ENCODE data around the gene SLC10A6. TPM values are rescaled to one million over a fixed set of nuclear protein-coding genes. Genes with fewer than 3 reads are reported as not detected.

Gene SLC10A6
- total RNA-seq, 1 donor from 2014 or later = not detected

- H3K27ac Mint-ChIP-seq = no peak overlapping the region
- no peak for TF ChIP-seq CTCF (IDR thresholded peaks at IDR 0.05)
- TF ChIP-seq EZH2phosphoT487 (IDR thresholded peaks at IDR 0.05) = no peak
- TF ChIP-seq EZH2 (IDR thresholded peaks at IDR 0.05) = no peak
These were observed 13.5 kb downstream of the SLC10A6 start for GRCh38 chr4:86835677-86836076.

DNA sequence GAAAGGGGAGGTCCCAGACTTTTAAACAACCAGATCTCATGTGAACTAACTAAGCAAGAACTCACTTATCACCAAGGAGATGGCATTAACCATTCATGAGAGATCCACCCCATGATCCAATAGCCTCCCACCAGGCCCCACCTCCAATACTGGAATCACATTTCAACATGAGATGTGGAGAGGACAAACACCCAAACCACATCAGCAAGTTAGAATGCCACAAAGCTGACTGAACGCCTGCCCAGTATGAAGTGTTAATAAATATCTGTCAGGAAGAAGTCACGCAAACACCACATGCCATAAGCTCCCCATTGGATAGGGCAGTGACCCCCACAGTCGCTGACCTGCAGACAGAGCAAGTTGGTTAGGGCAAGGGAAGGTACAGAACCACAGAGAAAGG, 14.3 kb downstream of the SLC10A6 start:
- no peaks in the 10 kb centered on the region for H3K9me3 ChIP-seq (ENCODE audit: low read depth)
- TF ChIP-seq EZH2phosphoT487 (IDR thresholded peaks at IDR 0.05) = no peak
- TF ChIP-seq CTCF (IDR thresholded peaks at IDR 0.05) = no peak
- TF ChIP-seq EZH2 (IDR thresholded peaks at IDR 0.05) = no peak
- H3K27me3 Mint-ChIP-seq (ENCODE audit: insufficient read depth, low read depth) = peaks cover 4% of the 10 kb centered on the region
- H3K4me1 Mint-ChIP-seq = peaks cover 12% of the 10 kb centered on the region
- H3K4me3 Mint-ChIP-seq = no peak overlapping the region
- no peak for DNase-seq (ENCODE audit: low spot score)
- no peak overlapping the region for H3K9ac ChIP-seq
- no peak overlapping the region for H3K27ac Mint-ChIP-seq
- H3K27ac ChIP-seq = no peak overlapping the region
- H3K9me3 Mint-ChIP-seq = no peaks in the 10 kb centered on the region
- no peaks in the 10 kb centered on the region for H3K36me3 ChIP-seq
- no peak overlapping the region for H3K4me3 ChIP-seq
- H3K79me2 ChIP-seq (ENCODE audit: low read depth) = no peaks in the 10 kb centered on the region
- H3K4me1 ChIP-seq = no peaks in the 10 kb centered on the region
- H2AFZ ChIP-seq (replicated peaks) = no peak overlapping the region
- H3K4me2 ChIP-seq = no peak overlapping the region
- no peaks in the 10 kb centered on the region for H3K36me3 Mint-ChIP-seq
- H3F3A ChIP-seq (ENCODE audit: low read depth) = no peaks in the 10 kb centered on the region
- H4K20me1 ChIP-seq (ENCODE audit: low read depth) = no peaks in the 10 kb centered on the region
- H3K27me3 ChIP-seq = no peaks in the 10 kb centered on the region

More at GRCh38 chr4:86835677-86836076, 13.5 kb downstream of the SLC10A6 start:
- H3K36me3 Mint-ChIP-seq = no peaks in the 10 kb centered on the region
- no peak for DNase-seq (ENCODE audit: low spot score)
- H3K4me3 Mint-ChIP-seq = no peak overlapping the region
- Histone ChIP-seq H3K79me2 (ENCODE audit: low read depth) (no peaks in the 10 kb centered on the region), H3K27me3 (no peaks in the 10 kb centered on the region), H3K4me1 (no peaks in the 10 kb centered on the region), H3K36me3 (no peaks in the 10 kb centered on the region), H3K4me3 (no peak overlapping the region), H3K9ac (no peak overlapping the region), H4K20me1 (ENCODE audit: low read depth) (no peaks in the 10 kb centered on the region), H3K4me2 (no peak overlapping the region), H3K9me3 (ENCODE audit: low read depth) (no peaks in the 10 kb centered on the region), H3K27ac (no peak overlapping the region), H3F3A (ENCODE audit: low read depth) (no peaks in the 10 kb centered on the region), H2AFZ (replicated peaks) (no peak overlapping the region)
- peaks cover 4% of the 10 kb centered on the region for H3K27me3 Mint-ChIP-seq (ENCODE audit: insufficient read depth, low read depth)
- peaks cover 12% of the 10 kb centered on the region for H3K4me1 Mint-ChIP-seq
- no peaks in the 10 kb centered on the region for H3K9me3 Mint-ChIP-seq

DNA sequence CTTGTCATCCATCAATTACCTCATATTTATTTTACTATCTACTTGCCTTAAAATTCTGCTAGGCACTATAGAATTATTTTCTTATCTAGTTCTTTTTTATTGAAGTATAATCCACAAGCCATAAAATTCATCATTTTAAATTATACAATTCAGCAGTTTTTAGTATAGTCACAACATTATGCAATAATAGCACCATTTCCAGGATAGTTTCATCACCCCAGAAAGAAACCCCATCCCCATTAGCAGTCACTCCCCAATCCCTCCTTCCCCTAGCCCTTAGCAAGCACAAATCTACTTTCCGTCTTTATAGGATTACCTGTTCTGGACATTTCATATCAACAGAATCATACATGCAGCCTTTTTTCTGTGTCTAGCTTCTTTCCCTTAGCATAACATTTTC, 15.6 kb downstream of the SLC10A6 start:
- no peaks in the 10 kb centered on the region for H3K9me3 Mint-ChIP-seq
- H3K27ac Mint-ChIP-seq = no peak overlapping the region
- H3K27ac ChIP-seq = no peak overlapping the region
- no peaks in the 10 kb centered on the region for H4K20me1 ChIP-seq (ENCODE audit: low read depth)
- H3K27me3 ChIP-seq = no peaks in the 10 kb centered on the region
- H3K9me3 ChIP-seq (ENCODE audit: low read depth) = no peaks in the 10 kb centered on the region
- H3K9ac ChIP-seq = no peak overlapping the region
- no peaks in the 10 kb centered on the region for H3F3A ChIP-seq (ENCODE audit: low read depth)
- H3K36me3 ChIP-seq = no peaks in the 10 kb centered on the region
- H3K27me3 Mint-ChIP-seq (ENCODE audit: insufficient read depth, low read depth) = peaks cover 4% of the 10 kb centered on the region
- no peak overlapping the region for H3K4me3 Mint-ChIP-seq
- no peaks in the 10 kb centered on the region for H3K79me2 ChIP-seq (ENCODE audit: low read depth)
- no peaks in the 10 kb centered on the region for H3K36me3 Mint-ChIP-seq
- H2AFZ ChIP-seq (replicated peaks) = no peak overlapping the region
- TF ChIP-seq EZH2 (IDR thresholded peaks at IDR 0.05) (no peak), CTCF (IDR thresholded peaks at IDR 0.05) (no peak), EZH2phosphoT487 (IDR thresholded peaks at IDR 0.05) (no peak)
- DNase-seq (ENCODE audit: low spot score) = no peak
- H3K4me1 Mint-ChIP-seq = peaks cover 12% of the 10 kb centered on the region
- H3K4me2 ChIP-seq = no peak overlapping the region
- H3K4me3 ChIP-seq = no peak overlapping the region
- no peaks in the 10 kb centered on the region for H3K4me1 ChIP-seq

Measured in neural progenitor cell (in vitro differentiated cells).